ENCODE data around the gene RRH.

Gene RRH

GRCh38 chr4:109861916-109862511 is 34.2 kb downstream of the RRH start:
- TF ChIP-seq, protein P1, sequence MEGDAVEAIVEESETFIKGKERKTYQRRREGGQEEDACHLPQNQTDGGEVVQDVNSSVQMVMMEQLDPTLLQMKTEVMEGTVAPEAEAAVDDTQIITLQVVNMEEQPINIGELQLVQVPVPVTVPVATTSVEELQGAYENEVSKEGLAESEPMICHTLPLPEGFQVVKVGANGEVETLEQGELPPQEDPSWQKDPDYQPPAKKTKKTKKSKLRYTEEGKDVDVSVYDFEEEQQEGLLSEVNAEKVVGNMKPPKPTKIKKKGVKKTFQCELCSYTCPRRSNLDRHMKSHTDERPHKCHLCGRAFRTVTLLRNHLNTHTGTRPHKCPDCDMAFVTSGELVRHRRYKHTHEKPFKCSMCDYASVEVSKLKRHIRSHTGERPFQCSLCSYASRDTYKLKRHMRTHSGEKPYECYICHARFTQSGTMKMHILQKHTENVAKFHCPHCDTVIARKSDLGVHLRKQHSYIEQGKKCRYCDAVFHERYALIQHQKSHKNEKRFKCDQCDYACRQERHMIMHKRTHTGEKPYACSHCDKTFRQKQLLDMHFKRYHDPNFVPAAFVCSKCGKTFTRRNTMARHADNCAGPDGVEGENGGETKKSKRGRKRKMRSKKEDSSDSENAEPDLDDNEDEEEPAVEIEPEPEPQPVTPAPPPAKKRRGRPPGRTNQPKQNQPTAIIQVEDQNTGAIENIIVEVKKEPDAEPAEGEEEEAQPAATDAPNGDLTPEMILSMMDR (IDR thresholded peaks at IDR 0.05): no peak
- Histone ChIP-seq H3K27me3 (no peaks in the 10 kb centered on the region), H3K4me3 (no peak overlapping the region), H3K4me1 (no peaks in the 10 kb centered on the region), H3K36me3 (no peaks in the 10 kb centered on the region), H3K27ac (no peak overlapping the region), H3K9me3 (peaks cover 0 to 3% (median 0%) of the 10 kb centered on the region in 3 donors)
- DNase-seq: no peak
- intact Hi-C loops (cut with DNase I; ENCODE audit: low total_unique reads): no loop called here

DNA sequence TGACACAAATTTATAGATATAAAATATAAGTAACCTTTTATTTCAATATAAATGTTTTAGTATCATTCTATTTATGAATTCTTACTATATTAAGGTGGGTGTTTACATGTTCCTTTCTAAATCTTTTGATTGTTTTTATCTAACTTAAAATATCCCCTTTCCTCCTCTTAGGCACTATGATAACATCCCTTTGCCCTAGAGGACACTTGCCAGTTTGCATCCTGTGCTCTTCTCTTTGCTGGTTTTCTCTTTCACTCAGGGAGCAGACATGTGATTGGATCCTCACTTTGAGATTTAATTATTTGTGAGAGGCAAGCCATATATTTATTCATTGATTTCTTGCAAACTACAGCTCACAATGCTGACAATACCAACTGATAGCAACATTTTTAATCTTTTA is 36.4 kb downstream of the RRH start:
- H3K9me3 ChIP-seq: peaks cover 0 to 3% (median 0%) of the 10 kb centered on the region in 3 donors
- intact Hi-C loops (cut with DNase I; ENCODE audit: low total_unique reads): no loop called here

GRCh38 chr4:109870061-109870460 is 42.3 kb downstream of the RRH start:
- TF ChIP-seq, protein P1 (IDR thresholded peaks at IDR 0.05): no peak
- Histone ChIP-seq H3K27me3 (no peaks in the 10 kb centered on the region), H3K9me3 (peaks cover 0 to 5% (median 0%) of the 10 kb centered on the region in 3 donors), H3K36me3 (peaks cover 10 to 14% (median 11%) of the 10 kb centered on the region in 3 donors), H3K4me3 (no peak overlapping the region), H3K27ac (no peak overlapping the region), H3K4me1 (no peaks in the 10 kb centered on the region)
- intact Hi-C loops (cut with DNase I; ENCODE audit: low total_unique reads): no loop called here
- no peak for DNase-seq

More for the DNA sequence above, 36.4 kb downstream of the RRH start:
- TF ChIP-seq, protein P1 (IDR thresholded peaks at IDR 0.05): no peak
- Histone ChIP-seq H3K27ac (no peak overlapping the region), H3K27me3 (no peaks in the 10 kb centered on the region), H3K4me3 (no peak overlapping the region), H3K36me3 (no peaks in the 10 kb centered on the region), H3K4me1 (no peaks in the 10 kb centered on the region)
- no peak for DNase-seq

GRCh38 chr4:109872065-109872464 is 44.3 kb downstream of the RRH start:
- intact Hi-C loops (cut with DNase I; ENCODE audit: low total_unique reads): no loop called here
- Histone ChIP-seq H3K4me1 (no peaks in the 10 kb centered on the region), H3K9me3 (peaks cover 0 to 5% (median 0%) of the 10 kb centered on the region in 3 donors), H3K27me3 (no peaks in the 10 kb centered on the region), H3K4me3 (no peak overlapping the region), H3K27ac (no peak overlapping the region), H3K36me3 (peaks cover 10 to 14% (median 11%) of the 10 kb centered on the region in 3 donors)
- TF ChIP-seq, protein P1 (IDR thresholded peaks at IDR 0.05): no peak
- DNase-seq: no peak

DNA sequence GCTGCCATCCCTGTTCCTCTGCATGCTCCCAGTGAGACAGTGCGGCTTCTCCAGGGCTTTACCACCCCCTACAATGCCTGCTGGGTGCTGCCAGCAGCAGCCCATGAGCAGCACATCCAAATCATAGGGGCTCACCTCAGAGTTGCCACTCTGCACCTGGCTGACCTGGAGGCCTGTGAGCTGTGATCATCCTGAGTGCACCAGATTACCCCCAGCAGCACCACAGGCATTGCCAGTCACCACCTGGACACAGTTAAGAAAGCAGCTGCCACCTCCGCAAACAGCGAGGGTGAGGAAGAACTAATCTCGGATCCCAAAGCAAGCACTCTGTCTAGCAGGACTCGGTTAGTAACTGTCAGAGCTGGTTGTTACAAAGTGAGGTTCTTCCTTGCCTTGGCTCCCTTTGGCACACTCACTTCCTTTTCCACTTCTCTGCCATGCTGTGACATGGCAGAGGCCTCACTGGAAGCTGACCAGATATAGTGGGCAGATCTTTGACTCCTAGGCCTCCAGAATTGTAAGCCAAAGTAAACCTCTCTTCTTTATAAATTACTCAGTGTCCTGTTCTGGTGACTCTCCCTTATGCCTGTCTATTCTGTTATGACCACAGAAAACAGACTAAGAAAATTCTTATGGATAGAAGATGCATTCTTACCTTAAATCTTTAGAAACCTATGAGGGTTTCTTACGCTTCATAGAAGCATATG is 45.3 kb downstream of the RRH start:
- no peak for DNase-seq
- Histone ChIP-seq H3K9me3 (peaks cover 0 to 5% (median 0%) of the 10 kb centered on the region in 3 donors), H3K27ac (no peak overlapping the region), H3K36me3 (peaks cover 10 to 14% (median 11%) of the 10 kb centered on the region in 3 donors), H3K27me3 (no peaks in the 10 kb centered on the region), H3K4me3 (no peak overlapping the region), H3K4me1 (no peaks in the 10 kb centered on the region)
- TF ChIP-seq, protein P1 (IDR thresholded peaks at IDR 0.05): no peak
- intact Hi-C loops (cut with DNase I; ENCODE audit: low total_unique reads): no loop called here

Data from tibial artery (tissue), 4 donors.